ENCODE results near the gene CFAP90.

- no peak for TF ChIP-seq CTCF (IDR thresholded peaks at IDR 0.05)
- no peak for TF ChIP-seq POLR2A (IDR thresholded peaks at IDR 0.05)
Measured at GRCh38 chr5:7851617-7852289, 820 bp upstream of the CFAP90 start.

Measured in uterus (tissue), 2 donors.